ENCODE results near the gene SORCS1. TPM values are rescaled to one million over a fixed set of nuclear protein-coding genes. Genes with fewer than 3 reads are reported as not detected.

Gene SORCS1
- total RNA-seq, 1 experiment from 2014 or later = 1.7 TPM

- no peaks in the 10 kb centered on the region for H3K27me3 Mint-ChIP-seq (ENCODE audit: low read depth)
- Histone ChIP-seq H2BK12ac (ENCODE audit: insufficient read length, low read depth, low read length) (no peak overlapping the region), H3K79me2 (ENCODE audit: insufficient read depth, low read length) (no peaks in the 10 kb centered on the region), H3K27me3 (ENCODE audit: insufficient read depth, low read length) (no peaks in the 10 kb centered on the region), H2BK20ac (ENCODE audit: low read depth, low read length, poor library complexity, severe bottlenecking) (no peak overlapping the region), H3K23ac (ENCODE audit: insufficient read length, low read depth, low read length) (no peak overlapping the region), H3K4me1 (ENCODE audit: insufficient read depth, low read length) (no peaks in the 10 kb centered on the region), H4K8ac (replicated peaks; ENCODE audit: insufficient read length, low read depth, low read length) (no peak overlapping the region), H4K5ac (ENCODE audit: insufficient read length, low read depth, low read length) (no peak overlapping the region), H3K9ac (ENCODE audit: extremely low read depth, insufficient read length, low read length) (no peak overlapping the region), H3K4me2 (ENCODE audit: insufficient read depth, insufficient read length, low read length) (no peak overlapping the region), H4K20me1 (ENCODE audit: control insufficient read depth, insufficient read depth, insufficient read length) (no peaks in the 10 kb centered on the region), H2BK5ac (ENCODE audit: insufficient read length, low read length) (no peak overlapping the region), H3K27ac (ENCODE audit: insufficient read length, low read depth, low read length) (no peak overlapping the region), H3K14ac (ENCODE audit: insufficient read depth, low read length) (no peak overlapping the region), H2AFZ (ENCODE audit: low read length) (no peak overlapping the region), H3K4ac (ENCODE audit: low read depth, low read length) (no peak overlapping the region), H2AK5ac (ENCODE audit: insufficient read length, low read length) (no peak overlapping the region), H3K23me2 (ENCODE audit: insufficient read length, low read depth, low read length, poor library complexity, severe bottlenecking) (no peaks in the 10 kb centered on the region), H4K91ac (ENCODE audit: insufficient read length, low read depth, low read length) (no peak overlapping the region), H2BK120ac (ENCODE audit: low read depth, low read length, poor library complexity, severe bottlenecking) (no peak overlapping the region), H2BK15ac (ENCODE audit: low read depth, low read length) (no peak overlapping the region), H3K79me1 (ENCODE audit: insufficient read depth, low read depth, low read length, poor library complexity, severe bottlenecking) (no peaks in the 10 kb centered on the region), H3K18ac (ENCODE audit: insufficient read length, low read depth, low read length) (no peak overlapping the region), H3K56ac (ENCODE audit: insufficient read length, low read depth, low read length) (no peak overlapping the region), H3K9me3 (ENCODE audit: control insufficient read depth, low read depth, low read length) (no peaks in the 10 kb centered on the region), H3T11ph (ENCODE audit: low read length) (no peak overlapping the region)
- H3K4me1 Mint-ChIP-seq = peaks cover 2 to 4% of the 10 kb centered on the region in 2 experiments; a peak in 2 of 4 replicates
- WGBS (ENCODE audit: extremely low coverage, insufficient read length, low lambda C conversion rate) = no CpG with 5 or more reads among the region's 1 CpG
- no peaks in the 10 kb centered on the region for H3K36me3 Mint-ChIP-seq (ENCODE audit: insufficient read depth in 1 of 3, low read depth in 3 of 3)
- DNase-seq = no peak
- H3K9me3 Mint-ChIP-seq = no peaks in the 10 kb centered on the region
- no peak overlapping the region for H3K4me3 Mint-ChIP-seq
- no peak for TF ChIP-seq CTCF (conservative IDR thresholded peaks at IDR 0.05)
- H3K27ac Mint-ChIP-seq = no peak overlapping the region
Measured at GRCh38 chr10:106694696-106695095, 469.8 kb downstream of the SORCS1 start.

Data from H9 (cell line).